Keratinocyte (primary cell): Measurements from ENCODE around the gene CCBE1.

Experiments used
- CTCF ChIP-seq, 3 experiments: IDR thresholded peaks in 1 of 3; conservative IDR thresholded peaks in 1 of 3; optimal IDR thresholded peaks in 1 of 3; 2 replicates in 2 of 3; 3 replicates in 1 of 3; pipeline versions ENCODE3 to v1.5.1; 2011; ENCODE audit warnings: low read length in 3 of 3, mild to moderate bottlenecking in 3 of 3, moderate library complexity in 2 of 3, control low read depth in 1 of 3, inconsistent platforms in 1 of 3; ENCODE audit not compliant: insufficient read depth in 2 of 3; ENCODE audit errors: extremely low read depth in 1 of 3
- EZH2 ChIP-seq: IDR thresholded peaks from one replicate; pipeline ENCODE4 v1.6.1; 2012; ENCODE audit warnings: inconsistent platforms, mild to moderate bottlenecking, low read length, moderate library complexity

GRCh38 chr18:59577386-59577655 lies 119.9 kb downstream of the CCBE1 start:
- TF ChIP-seq CTCF (optimal IDR thresholded peaks at IDR 0.05 in 1 of 3, IDR thresholded peaks at IDR 0.05 in 1 of 3, conservative IDR thresholded peaks at IDR 0.05 in 1 of 3; ENCODE audit: extremely low read depth in 1 of 3, insufficient read depth in 2 of 3, low read length in 3 of 3): no peak
- no peak for TF ChIP-seq EZH2
